HG02973 (cell line): ENCODE measurements around the gene PAPSS2.

ENCODE experiments used
- ATAC-seq: cut with Tn5 transposase; IDR thresholded peaks from one replicate; pipeline ENCODE4 v1.9.1; 2021; ENCODE audit warnings: moderate library complexity; ENCODE audit not compliant: unreplicated experiment

The PAPSS2 gene

DNA sequence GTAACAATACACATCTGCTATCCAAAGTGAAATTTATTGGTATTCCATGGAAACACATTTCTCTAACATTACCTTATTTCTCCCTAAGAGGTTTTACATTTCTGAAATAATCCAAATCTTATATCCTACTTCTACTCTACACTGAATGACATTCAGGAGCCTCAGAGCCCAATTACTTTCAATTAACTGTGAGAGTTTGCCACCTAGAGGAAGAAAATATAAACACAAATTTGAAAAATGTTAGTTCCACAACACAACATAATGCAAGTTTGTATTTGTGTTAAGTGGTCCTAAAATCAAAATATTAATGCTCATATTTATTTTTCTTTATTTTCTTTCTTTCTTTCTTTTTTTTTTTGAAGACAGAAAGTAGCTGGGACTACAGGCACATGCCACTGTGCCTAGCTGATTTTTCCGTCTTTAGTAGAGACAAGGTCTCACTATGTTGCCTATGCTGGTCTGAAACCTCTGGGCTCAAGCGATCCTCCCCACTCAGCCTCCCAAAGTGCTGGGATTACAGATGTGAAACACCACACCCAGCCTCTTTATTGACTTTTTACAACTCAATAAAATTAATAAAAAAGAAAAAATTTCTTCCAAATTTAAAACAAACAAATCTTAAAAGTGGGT is 112.3 kb downstream of the PAPSS2 start:
- ATAC-seq: no peak

DNA sequence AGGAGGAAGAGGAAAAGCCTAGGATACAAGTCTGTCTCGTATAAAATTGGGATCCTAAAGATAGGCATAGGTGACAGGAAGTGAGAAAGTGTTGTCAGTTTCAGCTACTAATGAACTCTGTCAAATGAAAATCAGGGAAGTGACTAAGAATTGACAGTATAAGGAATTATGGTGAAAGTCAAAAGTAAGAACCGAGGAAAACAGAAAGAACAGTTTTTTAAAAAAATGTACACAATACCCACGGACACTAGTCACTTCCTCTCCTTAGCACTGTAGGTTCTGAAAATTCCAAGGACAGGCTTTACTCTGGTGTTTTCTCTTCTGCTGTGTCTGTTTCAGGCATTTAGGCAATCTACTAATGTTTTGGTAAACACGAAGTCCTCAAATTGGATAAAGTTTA is 116.1 kb downstream of the PAPSS2 start:
- no peak for ATAC-seq

DNA sequence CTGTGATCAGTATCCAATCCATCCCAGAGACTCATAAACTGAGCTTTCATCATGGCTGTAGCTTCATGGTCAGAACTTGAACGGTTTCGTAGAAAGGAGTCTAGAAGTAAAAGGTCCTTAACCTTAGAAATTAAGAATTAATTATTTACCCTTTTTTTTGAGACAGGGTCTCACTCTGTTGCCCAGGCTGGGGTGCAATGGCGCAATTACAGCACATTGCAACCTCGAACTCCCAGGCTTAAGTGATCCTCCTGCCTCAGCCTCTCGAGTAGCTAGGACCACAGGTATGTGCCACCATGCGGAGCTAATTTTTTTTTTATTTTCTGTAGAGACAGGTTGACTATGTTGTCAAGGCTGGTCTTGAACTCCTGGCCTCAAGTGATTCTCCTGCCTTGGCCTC is 116.7 kb downstream of the PAPSS2 start:
- no peak for ATAC-seq

DNA sequence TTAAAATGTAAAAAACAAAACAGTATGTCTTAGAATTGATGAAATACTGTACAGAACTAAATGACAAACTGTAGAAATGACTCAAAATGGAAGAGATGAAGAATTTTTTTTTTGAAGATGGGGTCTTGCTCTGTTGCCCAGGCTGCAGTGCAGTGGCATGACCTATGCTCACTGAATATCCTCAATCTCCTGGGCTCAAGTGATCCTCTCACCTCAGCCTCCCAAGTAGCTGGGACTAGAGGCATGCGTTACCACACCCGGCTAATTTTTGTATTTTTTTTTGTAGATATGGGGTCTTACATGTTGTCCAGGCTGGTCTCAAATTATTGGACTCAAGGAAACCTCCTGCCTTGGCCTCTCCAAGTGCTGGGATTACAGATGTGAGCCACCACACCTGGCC is 121.9 kb downstream of the PAPSS2 start:
- ATAC-seq: no peak

DNA sequence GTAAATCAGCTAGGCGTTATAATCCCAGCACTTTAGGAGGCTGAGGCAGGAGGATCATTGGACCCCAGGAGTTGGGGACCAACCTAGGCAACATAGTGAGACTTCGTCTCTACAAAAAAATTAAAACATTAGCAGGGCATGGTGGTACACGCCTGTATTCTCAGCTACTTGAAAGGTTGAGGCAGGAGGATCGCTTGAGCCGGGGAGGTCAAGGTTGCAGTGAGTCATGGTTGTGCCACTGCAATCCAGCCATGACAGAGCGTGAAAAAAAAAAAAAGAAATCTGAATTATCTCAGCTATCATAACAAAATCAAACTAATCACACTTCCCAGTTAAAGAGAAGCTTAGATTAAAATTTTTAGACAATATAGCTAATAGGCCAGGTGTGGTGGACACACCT is 123.0 kb downstream of the PAPSS2 start:
- ATAC-seq: no peak

DNA sequence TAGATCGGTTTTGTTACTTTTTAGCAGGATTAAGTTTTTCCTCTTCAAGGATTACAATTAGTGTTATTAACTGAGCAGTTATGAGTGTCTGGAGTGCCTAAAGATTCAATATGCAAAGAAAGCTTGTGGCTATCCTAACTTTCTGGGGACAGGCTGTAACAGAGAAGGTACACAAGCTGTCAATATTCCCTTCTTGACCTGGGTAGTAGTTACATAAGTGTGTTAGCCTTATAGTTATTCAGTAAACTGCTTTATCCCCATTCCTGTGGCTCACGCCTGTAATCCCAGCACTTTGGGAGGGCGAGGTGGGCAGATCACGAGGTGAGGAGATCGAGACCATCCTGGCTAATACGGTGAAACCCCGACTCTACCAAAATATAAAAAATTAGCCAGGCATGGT is 126.7 kb downstream of the PAPSS2 start:
- no peak for ATAC-seq

DNA sequence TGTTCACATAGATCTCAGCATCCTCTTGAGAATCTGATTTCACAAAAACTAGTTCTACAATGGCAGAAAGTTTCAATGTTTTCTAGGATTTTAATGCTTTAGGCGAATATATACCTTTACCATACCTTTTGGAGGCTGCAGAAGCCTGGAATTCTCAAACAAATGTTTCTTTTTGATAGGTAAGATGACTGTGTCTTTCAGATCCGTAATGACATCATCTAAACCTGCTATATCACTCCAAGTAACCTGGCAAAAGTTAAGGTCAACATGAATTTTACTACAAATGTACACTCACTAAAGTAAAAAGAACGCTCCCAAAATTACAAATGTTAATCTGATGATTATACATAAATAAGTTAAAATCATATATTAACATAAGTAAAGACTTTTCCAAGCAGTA is 130.5 kb downstream of the PAPSS2 start:
- no peak for ATAC-seq

DNA sequence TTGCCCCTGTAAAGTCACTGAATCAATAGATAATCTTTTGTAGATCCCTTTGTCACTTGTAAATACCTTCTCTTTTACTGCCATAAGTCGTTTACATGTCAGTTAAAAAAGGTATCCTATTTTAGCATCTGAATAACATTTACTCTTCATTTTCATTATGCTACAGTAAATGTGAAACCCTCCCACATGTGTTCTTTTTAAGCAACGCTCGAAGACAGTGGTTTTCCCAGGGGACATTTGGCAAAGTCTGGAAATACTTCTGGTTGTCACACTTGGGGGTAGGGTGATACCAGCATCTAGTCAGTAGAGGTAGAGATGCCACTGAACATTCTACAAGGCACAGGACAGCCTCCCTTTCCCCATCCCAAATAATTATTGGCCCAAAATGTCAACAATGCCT is 134.6 kb downstream of the PAPSS2 start:
- ATAC-seq: no peak
